ENCODE data around the gene EIF3A. TPM values are rescaled to one million over a fixed set of nuclear protein-coding genes. Genes with fewer than 3 reads are reported as not detected.
"Not testable (repeated sequence)": the region's sequence is repeated elsewhere in the genome, so short reads cannot be mapped to it uniquely, and the experiment has no call there.

Gene EIF3A
- polyA plus RNA-seq, 3 donors = 18.8 to 49.1 (median 24.2) TPM

DNA sequence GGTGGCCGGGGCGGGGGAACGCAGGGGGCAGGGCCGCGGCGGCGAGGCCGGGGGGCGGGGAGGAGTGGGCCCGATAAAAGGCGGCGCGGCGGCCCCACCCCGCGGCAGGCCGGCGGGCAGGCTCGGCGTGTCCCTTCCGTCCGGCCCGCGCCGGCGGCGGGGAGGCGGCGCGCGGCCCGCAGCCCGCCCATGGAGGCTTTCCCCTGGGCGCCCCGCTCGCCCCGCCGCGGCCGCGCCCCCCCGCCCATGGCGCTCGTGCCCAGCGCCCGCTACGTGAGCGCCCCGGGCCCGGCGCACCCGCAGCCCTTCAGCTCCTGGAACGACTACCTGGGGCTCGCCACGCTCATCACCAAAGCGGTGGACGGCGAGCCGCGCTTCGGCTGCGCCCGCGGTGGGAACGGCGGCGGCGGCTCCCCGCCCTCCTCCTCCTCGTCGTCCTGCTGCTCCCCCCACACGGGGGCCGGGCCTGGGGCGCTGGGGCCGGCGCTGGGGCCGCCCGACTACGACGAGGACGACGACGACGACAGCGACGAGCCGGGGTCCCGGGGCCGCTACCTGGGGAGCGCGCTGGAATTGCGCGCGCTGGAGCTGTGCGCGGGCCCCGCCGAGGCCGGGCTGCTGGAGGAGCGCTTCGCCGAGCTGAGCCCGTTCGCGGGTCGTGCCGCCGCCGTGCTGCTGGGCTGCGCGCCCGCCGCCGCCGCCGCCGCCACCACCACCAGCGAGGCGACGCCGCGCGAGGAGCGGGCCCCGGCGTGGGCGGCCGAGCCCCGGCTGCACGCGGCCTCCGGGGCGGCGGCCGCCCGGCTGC is 50.8 kb downstream of the EIF3A start, which contains the start of gene NANOS1:
Gene NANOS1 (plus strand): TSS at position 102 of the 808 bp plus-strand sequence. CDS start 88 bp downstream, at position 190.
- H3K9me3 Mint-ChIP-seq = peaks cover 0 to 4% (median 0%) of the 10 kb centered on the region in 7 donors
- H3K27me3 ChIP-seq (ENCODE audit: control insufficient read depth in 2 of 2, insufficient read depth in 2 of 2, low read length in 2 of 2) = peaks cover 9 to 29% of the 10 kb centered on the region in 2 donors
- WGBS (ENCODE audit: insufficient coverage) = under 1% methylated on average over 136 of the region's 136 CpGs
- no peak within 1 kb of the TSS for H3K27ac ChIP-seq (ENCODE audit: low read depth in 1 of 2, low read length in 2 of 2)
- H2AFZ ChIP-seq (ENCODE audit: insufficient read depth, low read depth, low read length, poor library complexity, severe bottlenecking) = peak within 1 kb of the TSS; percentile 53
- H3K4me1 ChIP-seq (ENCODE audit: control insufficient read depth in 1 of 2, insufficient read depth in 2 of 2, low read length in 2 of 2) = peaks cover 12 to 24% of the 10 kb centered on the region in 2 donors
- peaks cover 30 to 33% of the 10 kb centered on the region in 2 donors for H3K36me3 Mint-ChIP-seq
- no peak within 1 kb of the TSS for H3K27ac Mint-ChIP-seq
- peaks cover 24 to 35% of the 10 kb centered on the region in 2 donors for H3K36me3 ChIP-seq (replicated peaks in 1 of 2; ENCODE audit: control insufficient read depth in 1 of 2, insufficient read depth in 2 of 2, low read length in 2 of 2)
- H4K20me1 ChIP-seq (ENCODE audit: insufficient read depth, low read length) = peaks cover 44% of the 10 kb centered on the region
- peak within 1 kb of the TSS; percentile 77 to 86 for H3K4me3 Mint-ChIP-seq
- DNase-seq = no peak
- peak within 1 kb of the TSS; percentile 75 for H3K4me2 ChIP-seq (replicated peaks; ENCODE audit: extremely low read depth, low read length, poor library complexity, severe bottlenecking)
- no peak within 1 kb of the TSS for H3K9ac ChIP-seq (ENCODE audit: insufficient read depth, low read length, poor library complexity, severe bottlenecking)
- H3K9me3 ChIP-seq (replicated peaks in 1 of 2; ENCODE audit: control insufficient read depth in 1 of 2, insufficient read depth in 1 of 2, low read length in 2 of 2) = no peaks in the 10 kb centered on the region
- peaks cover 21 to 38% (median 27%) of the 10 kb centered on the region in 3 donors for H3K27me3 Mint-ChIP-seq (ENCODE audit: low read depth in 3 of 3)
- H3K4me1 Mint-ChIP-seq = peaks cover 17% of the 10 kb centered on the region
- H3K4me3 ChIP-seq (replicated peaks in 1 of 3; ENCODE audit: low read depth in 2 of 3, low read length in 3 of 3) = peak within 1 kb of the TSS; percentile 14 to 73 (median 14)
- no peaks in the 10 kb centered on the region for H3K79me2 ChIP-seq (ENCODE audit: insufficient read depth, low read length)
- intact Hi-C loops (cut with micrococcal nuclease) = no loop called here
- TF ChIP-seq, protein P1, sequence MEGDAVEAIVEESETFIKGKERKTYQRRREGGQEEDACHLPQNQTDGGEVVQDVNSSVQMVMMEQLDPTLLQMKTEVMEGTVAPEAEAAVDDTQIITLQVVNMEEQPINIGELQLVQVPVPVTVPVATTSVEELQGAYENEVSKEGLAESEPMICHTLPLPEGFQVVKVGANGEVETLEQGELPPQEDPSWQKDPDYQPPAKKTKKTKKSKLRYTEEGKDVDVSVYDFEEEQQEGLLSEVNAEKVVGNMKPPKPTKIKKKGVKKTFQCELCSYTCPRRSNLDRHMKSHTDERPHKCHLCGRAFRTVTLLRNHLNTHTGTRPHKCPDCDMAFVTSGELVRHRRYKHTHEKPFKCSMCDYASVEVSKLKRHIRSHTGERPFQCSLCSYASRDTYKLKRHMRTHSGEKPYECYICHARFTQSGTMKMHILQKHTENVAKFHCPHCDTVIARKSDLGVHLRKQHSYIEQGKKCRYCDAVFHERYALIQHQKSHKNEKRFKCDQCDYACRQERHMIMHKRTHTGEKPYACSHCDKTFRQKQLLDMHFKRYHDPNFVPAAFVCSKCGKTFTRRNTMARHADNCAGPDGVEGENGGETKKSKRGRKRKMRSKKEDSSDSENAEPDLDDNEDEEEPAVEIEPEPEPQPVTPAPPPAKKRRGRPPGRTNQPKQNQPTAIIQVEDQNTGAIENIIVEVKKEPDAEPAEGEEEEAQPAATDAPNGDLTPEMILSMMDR (IDR thresholded peaks at IDR 0.05) = no peak

DNA sequence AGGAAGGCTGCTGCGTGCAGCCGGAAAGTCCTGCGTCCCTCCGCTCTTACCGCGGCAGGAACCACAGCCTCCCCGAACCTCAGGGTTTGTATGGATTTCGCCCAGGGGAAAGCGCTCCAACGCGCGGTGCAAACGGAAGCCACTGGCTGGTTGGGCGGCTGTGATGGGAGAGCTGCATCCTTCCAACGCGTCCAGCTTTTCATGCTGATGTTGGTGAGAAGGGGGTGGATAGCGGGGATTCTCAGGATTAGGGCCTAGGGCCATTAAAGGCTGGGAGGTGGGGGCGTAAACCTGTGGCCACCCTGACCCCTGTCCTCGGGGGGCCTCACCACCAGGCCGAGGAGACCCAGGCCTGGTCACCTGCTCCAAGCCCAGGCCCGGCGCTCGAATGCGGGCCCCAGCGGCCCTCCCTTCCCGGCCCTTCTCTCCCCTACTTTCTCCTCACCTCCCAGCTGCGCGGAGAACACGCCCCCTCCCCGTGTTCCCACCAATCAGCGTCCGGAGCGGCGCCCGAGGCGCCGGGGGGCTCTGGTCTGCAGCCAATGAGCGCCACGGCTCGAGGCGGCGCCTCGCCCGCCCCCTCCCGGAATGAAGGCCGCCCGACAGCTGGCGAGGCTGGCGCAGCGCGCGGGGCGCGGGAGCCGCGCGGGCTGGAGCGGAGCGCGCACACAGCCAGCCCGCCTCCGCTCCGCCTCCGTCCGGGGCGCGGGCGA is 51.6 kb downstream of the EIF3A start:
- TF ChIP-seq, protein P1 (IDR thresholded peaks at IDR 0.05) = no peak
- H3K27me3 Mint-ChIP-seq (ENCODE audit: low read depth in 3 of 3) = peaks cover 21 to 38% (median 27%) of the 10 kb centered on the region in 3 donors
- no peak overlapping the region for H3K27ac ChIP-seq (ENCODE audit: low read depth in 1 of 2, low read length in 2 of 2)
- WGBS (ENCODE audit: insufficient coverage) = 2% methylated on average over 68 of the region's 68 CpGs
- peaks cover 17 to 27% of the 10 kb centered on the region in 2 donors for H3K36me3 ChIP-seq (replicated peaks in 1 of 2; ENCODE audit: control insufficient read depth in 1 of 2, insufficient read depth in 2 of 2, low read length in 2 of 2)
- peak overlapping the region; percentile 77 to 86 for H3K4me3 Mint-ChIP-seq
- no peak overlapping the region for H3K9ac ChIP-seq (ENCODE audit: insufficient read depth, low read length, poor library complexity, severe bottlenecking)
- peaks cover 12 to 24% of the 10 kb centered on the region in 2 donors for H3K4me1 ChIP-seq (ENCODE audit: control insufficient read depth in 1 of 2, insufficient read depth in 2 of 2, low read length in 2 of 2)
- peaks cover 9 to 29% of the 10 kb centered on the region in 2 donors for H3K27me3 ChIP-seq (ENCODE audit: control insufficient read depth in 2 of 2, insufficient read depth in 2 of 2, low read length in 2 of 2)
- no peaks in the 10 kb centered on the region for H3K79me2 ChIP-seq (ENCODE audit: insufficient read depth, low read length)
- H4K20me1 ChIP-seq (ENCODE audit: insufficient read depth, low read length) = peaks cover 37% of the 10 kb centered on the region
- peaks cover 22 to 26% of the 10 kb centered on the region in 2 donors for H3K36me3 Mint-ChIP-seq
- H3K4me1 Mint-ChIP-seq = peaks cover 17% of the 10 kb centered on the region
- H3K4me3 ChIP-seq (replicated peaks in 1 of 3; ENCODE audit: low read depth in 2 of 3, low read length in 3 of 3) = peak overlapping the region in 2 of 3 experiments; percentile 14 to 73
- intact Hi-C loops (cut with micrococcal nuclease) = no loop called here
- H3K27ac Mint-ChIP-seq = no peak overlapping the region
- no peaks in the 10 kb centered on the region for H3K9me3 ChIP-seq (replicated peaks in 1 of 2; ENCODE audit: control insufficient read depth in 1 of 2, insufficient read depth in 1 of 2, low read length in 2 of 2)
- H3K9me3 Mint-ChIP-seq = peaks cover 0 to 4% (median 0%) of the 10 kb centered on the region in 7 donors
- H2AFZ ChIP-seq (ENCODE audit: insufficient read depth, low read depth, low read length, poor library complexity, severe bottlenecking) = peak overlapping the region; percentile 53
- DNase-seq = peak; percentile 16 to 45 (median 25)
- peak overlapping the region; percentile 75 for H3K4me2 ChIP-seq (replicated peaks; ENCODE audit: extremely low read depth, low read length, poor library complexity, severe bottlenecking)

DNA sequence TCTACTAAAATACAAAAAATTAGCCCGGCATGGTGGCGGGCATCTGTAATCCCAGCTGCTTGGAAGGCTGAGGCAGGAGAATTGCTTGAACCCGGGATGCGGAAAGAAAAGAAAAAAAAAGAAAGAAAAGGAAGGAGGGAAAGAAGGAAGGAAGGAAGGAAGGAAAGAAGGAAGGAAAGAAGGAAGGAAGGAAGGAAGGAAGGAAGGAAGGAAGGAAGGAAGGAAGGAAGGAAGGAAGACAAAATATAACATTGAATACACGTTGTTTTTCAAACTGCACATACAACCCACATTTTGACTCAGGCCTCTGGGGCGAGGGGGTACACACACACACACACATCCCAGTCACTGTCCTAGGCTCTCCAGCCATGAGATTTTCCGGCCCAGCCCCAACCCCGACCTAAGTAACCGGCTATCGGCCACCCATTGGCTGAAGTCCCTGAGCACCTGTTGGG is 52.1 kb downstream of the EIF3A start:
- Histone ChIP-seq H3K36me3 (replicated peaks in 1 of 2; ENCODE audit: control insufficient read depth in 1 of 2, insufficient read depth in 2 of 2, low read length in 2 of 2) (peaks cover 11 to 21% of the 10 kb centered on the region in 2 donors), H3K4me2 (replicated peaks; ENCODE audit: extremely low read depth, low read length, poor library complexity, severe bottlenecking) (peak overlapping the region; percentile 75), H3K27me3 (ENCODE audit: control insufficient read depth in 2 of 2, insufficient read depth in 2 of 2, low read length in 2 of 2) (peaks cover 9 to 29% of the 10 kb centered on the region in 2 donors), H4K20me1 (ENCODE audit: insufficient read depth, low read length) (peaks cover 31% of the 10 kb centered on the region), H3K4me1 (ENCODE audit: control insufficient read depth in 1 of 2, insufficient read depth in 2 of 2, low read length in 2 of 2) (peaks cover 12 to 24% of the 10 kb centered on the region in 2 donors), H2AFZ (ENCODE audit: insufficient read depth, low read depth, low read length, poor library complexity, severe bottlenecking) (peak overlapping the region; percentile 53), H3K4me3 (replicated peaks in 1 of 3; ENCODE audit: low read depth in 2 of 3, low read length in 3 of 3) (peak overlapping the region in 1 of 3 experiments; percentile 73)
- H3K36me3 Mint-ChIP-seq = peaks cover 17 to 20% of the 10 kb centered on the region in 2 donors
- H3K27ac ChIP-seq (ENCODE audit: low read depth in 1 of 2, low read length in 2 of 2); DNase-seq; H3K9ac ChIP-seq (ENCODE audit: insufficient read depth, low read length, poor library complexity, severe bottlenecking); H3K9me3 Mint-ChIP-seq; H3K9me3 ChIP-seq (replicated peaks in 1 of 2; ENCODE audit: control insufficient read depth in 1 of 2, insufficient read depth in 1 of 2, low read length in 2 of 2); H3K27ac Mint-ChIP-seq; H3K79me2 ChIP-seq (ENCODE audit: insufficient read depth, low read length); intact Hi-C loops (cut with micrococcal nuclease): not testable (repeated sequence)
- peak overlapping the region; percentile 77 to 86 for H3K4me3 Mint-ChIP-seq
- peaks cover 21 to 38% (median 27%) of the 10 kb centered on the region in 3 donors for H3K27me3 Mint-ChIP-seq (ENCODE audit: low read depth in 3 of 3)
- H3K4me1 Mint-ChIP-seq = peaks cover 17% of the 10 kb centered on the region
- WGBS (ENCODE audit: insufficient coverage) = 21% methylated on average over 5 of the region's 10 CpGs
